Right lobe of liver (tissue), 4 donors: Measurements from ENCODE around the gene APBA2.

Experiments
- POLR2A ChIP-seq: fragments of 450-650 bp; IDR thresholded peaks from one replicate; pipeline ENCODE4 v1.6.1; 2017; ENCODE audit warnings: antibody characterized with exemption, mild to moderate bottlenecking
- TF ChIP-seq, protein P1 (sequence below), 4 donors: fragments of 200-600 bp in 3 of 4; fragments of 450-650 bp in 1 of 4; IDR thresholded peaks; one replicate each; pipeline versions ENCODE4 v1.5.1 to v1.8.0; 2016 to 2022; ENCODE audit warnings: antibody characterized with exemption in 4 of 4, mild to moderate bottlenecking in 2 of 4
- donor health status: DM: no; HTN: no; CAD: no.
- donor health status: DM: no; HTN: no; CAD: no.
- donor health status: DM: no; HTN: yes; CAD: no.

DNA sequence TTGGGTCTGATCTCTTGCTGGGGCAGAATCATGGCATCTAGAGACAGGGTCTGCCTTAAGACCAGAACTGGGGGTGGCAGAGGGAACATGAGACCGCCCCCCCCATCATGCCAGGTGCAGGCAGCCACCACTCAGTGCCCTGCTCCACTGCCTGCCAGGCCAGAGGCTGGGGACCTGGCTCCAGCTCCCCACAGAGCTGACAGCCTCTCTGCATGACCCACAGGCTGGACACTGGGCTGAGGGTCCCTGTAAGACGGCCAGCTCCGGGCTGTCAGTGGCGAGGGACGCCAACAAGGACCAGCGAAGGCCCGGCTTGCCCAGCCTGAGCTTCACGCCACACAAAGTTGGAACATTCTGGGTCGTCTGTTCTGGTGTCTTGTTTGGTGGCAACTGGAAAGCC lies 238.2 kb downstream of the APBA2 start:
- TF ChIP-seq, protein P1, sequence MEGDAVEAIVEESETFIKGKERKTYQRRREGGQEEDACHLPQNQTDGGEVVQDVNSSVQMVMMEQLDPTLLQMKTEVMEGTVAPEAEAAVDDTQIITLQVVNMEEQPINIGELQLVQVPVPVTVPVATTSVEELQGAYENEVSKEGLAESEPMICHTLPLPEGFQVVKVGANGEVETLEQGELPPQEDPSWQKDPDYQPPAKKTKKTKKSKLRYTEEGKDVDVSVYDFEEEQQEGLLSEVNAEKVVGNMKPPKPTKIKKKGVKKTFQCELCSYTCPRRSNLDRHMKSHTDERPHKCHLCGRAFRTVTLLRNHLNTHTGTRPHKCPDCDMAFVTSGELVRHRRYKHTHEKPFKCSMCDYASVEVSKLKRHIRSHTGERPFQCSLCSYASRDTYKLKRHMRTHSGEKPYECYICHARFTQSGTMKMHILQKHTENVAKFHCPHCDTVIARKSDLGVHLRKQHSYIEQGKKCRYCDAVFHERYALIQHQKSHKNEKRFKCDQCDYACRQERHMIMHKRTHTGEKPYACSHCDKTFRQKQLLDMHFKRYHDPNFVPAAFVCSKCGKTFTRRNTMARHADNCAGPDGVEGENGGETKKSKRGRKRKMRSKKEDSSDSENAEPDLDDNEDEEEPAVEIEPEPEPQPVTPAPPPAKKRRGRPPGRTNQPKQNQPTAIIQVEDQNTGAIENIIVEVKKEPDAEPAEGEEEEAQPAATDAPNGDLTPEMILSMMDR (IDR thresholded peaks at IDR 0.05), result no peak
- TF ChIP-seq POLR2A, result no peak
